ENCODE data around the gene TRIM26.
A peak's percentile ranks its signal among the peaks of the same experiment; 100 is the strongest.

DNA sequence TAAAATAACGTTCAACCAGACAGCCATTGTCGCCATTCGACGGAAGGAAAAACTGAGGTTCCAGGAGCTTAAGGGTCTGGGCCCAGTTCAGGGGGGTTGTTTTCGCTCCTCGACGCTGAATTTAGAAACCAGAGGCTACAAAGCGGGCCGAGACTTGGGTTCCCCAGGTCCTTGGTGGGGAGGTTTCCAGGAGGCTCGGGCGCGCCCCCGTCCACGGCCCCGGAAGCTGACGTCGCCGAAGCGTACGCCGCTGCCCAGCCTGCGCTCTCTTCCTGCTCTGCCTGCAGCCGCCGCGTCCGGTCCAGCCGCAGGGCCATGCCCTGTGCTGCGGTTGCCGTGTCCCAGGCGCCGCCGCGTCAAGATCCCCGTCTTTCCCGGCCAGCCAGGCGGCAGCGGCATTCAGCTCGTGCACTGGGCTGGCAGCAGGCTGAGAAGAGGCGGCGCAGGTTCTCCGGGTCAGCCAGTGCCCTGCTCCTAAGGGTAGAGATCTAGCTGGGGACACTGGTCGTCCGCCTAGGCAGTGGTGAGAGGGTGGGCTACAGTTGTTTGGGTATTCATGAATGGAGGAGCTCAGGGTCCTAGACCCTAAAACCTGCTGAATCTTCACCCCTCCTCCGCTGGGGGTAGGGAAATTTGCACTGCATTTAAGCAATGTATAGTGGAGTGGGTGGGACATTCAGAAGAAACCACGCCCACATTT is 901 bp upstream of the TRIM26 start:
- TF ChIP-seq, protein P1, sequence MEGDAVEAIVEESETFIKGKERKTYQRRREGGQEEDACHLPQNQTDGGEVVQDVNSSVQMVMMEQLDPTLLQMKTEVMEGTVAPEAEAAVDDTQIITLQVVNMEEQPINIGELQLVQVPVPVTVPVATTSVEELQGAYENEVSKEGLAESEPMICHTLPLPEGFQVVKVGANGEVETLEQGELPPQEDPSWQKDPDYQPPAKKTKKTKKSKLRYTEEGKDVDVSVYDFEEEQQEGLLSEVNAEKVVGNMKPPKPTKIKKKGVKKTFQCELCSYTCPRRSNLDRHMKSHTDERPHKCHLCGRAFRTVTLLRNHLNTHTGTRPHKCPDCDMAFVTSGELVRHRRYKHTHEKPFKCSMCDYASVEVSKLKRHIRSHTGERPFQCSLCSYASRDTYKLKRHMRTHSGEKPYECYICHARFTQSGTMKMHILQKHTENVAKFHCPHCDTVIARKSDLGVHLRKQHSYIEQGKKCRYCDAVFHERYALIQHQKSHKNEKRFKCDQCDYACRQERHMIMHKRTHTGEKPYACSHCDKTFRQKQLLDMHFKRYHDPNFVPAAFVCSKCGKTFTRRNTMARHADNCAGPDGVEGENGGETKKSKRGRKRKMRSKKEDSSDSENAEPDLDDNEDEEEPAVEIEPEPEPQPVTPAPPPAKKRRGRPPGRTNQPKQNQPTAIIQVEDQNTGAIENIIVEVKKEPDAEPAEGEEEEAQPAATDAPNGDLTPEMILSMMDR (IDR thresholded peaks at IDR 0.05 in 4 of 5, conservative IDR thresholded peaks at IDR 0.05 in 1 of 5), result no peak
- peak in 1 of 2 donors; percentile 38 for TF ChIP-seq POLR2A (IDR thresholded peaks at IDR 0.05)

Measured in gastrocnemius medialis (tissue), 4 donors.